ENCODE measurements around the gene ALDH4A1.

Gene ALDH4A1

GRCh38 chr1:18902523-18903290 lies at the start of gene ALDH4A1:
Gene ALDH4A1, minus strand, starts transcription at chr1:18902555. Its CDS starts 32 bp downstream, at chr1:18902523.
- no peaks in the 10 kb centered on the region for H3K27me3 ChIP-seq (replicated peaks; ENCODE audit: control insufficient read depth, insufficient read depth, low read length)
- H3K4me1 ChIP-seq (ENCODE audit: control insufficient read depth, insufficient read depth, low read length) = peaks cover 29% of the 10 kb centered on the region
- peak; percentile 99 for DNase-seq (ENCODE audit: low read depth)
- no peaks in the 10 kb centered on the region for H3K9me3 ChIP-seq (ENCODE audit: control insufficient read depth, low read length)
- peaks cover 3% of the 10 kb centered on the region for H3K36me3 ChIP-seq (ENCODE audit: control insufficient read depth, insufficient read depth, low read length, severe bottlenecking)
- H3K4me3 ChIP-seq (ENCODE audit: low read length) = peak within 1 kb of the TSS; percentile 96
- H3K9ac ChIP-seq (ENCODE audit: low read length) = peak within 1 kb of the TSS; percentile 93

- Histone ChIP-seq H3K36me3 (ENCODE audit: control insufficient read depth, insufficient read depth, low read length, severe bottlenecking) (no peaks in the 10 kb centered on the region), H3K27me3 (replicated peaks; ENCODE audit: control insufficient read depth, insufficient read depth, low read length) (no peaks in the 10 kb centered on the region), H3K9me3 (ENCODE audit: control insufficient read depth, low read length) (no peaks in the 10 kb centered on the region), H3K4me3 (ENCODE audit: low read length) (no peak overlapping the region), H3K4me1 (ENCODE audit: control insufficient read depth, insufficient read depth, low read length) (peaks cover 57% of the 10 kb centered on the region), H3K9ac (ENCODE audit: low read length) (peak overlapping the region; percentile 76)
- DNase-seq (ENCODE audit: low read depth) = no peak
These were observed 49.5 kb upstream of the ALDH4A1 start for GRCh38 chr1:18951818-18952391.

- Histone ChIP-seq H3K9me3 (ENCODE audit: control insufficient read depth, low read length) (no peaks in the 10 kb centered on the region), H3K9ac (ENCODE audit: low read length) (peak overlapping the region; percentile 76), H3K27me3 (replicated peaks; ENCODE audit: control insufficient read depth, insufficient read depth, low read length) (no peaks in the 10 kb centered on the region), H3K36me3 (ENCODE audit: control insufficient read depth, insufficient read depth, low read length, severe bottlenecking) (no peaks in the 10 kb centered on the region), H3K4me3 (ENCODE audit: low read length) (no peak overlapping the region), H3K4me1 (ENCODE audit: control insufficient read depth, insufficient read depth, low read length) (peaks cover 60% of the 10 kb centered on the region)
- no peak for DNase-seq (ENCODE audit: low read depth)
These were observed 49.1 kb upstream of the ALDH4A1 start for GRCh38 chr1:18951416-18951815.

- peak overlapping the region; percentile 76 for H3K9ac ChIP-seq (ENCODE audit: low read length)
- H3K9me3 ChIP-seq (ENCODE audit: control insufficient read depth, low read length) = no peaks in the 10 kb centered on the region
- H3K36me3 ChIP-seq (ENCODE audit: control insufficient read depth, insufficient read depth, low read length, severe bottlenecking) = no peaks in the 10 kb centered on the region
- H3K4me1 ChIP-seq (ENCODE audit: control insufficient read depth, insufficient read depth, low read length) = peaks cover 60% of the 10 kb centered on the region
- no peaks in the 10 kb centered on the region for H3K27me3 ChIP-seq (replicated peaks; ENCODE audit: control insufficient read depth, insufficient read depth, low read length)
- H3K4me3 ChIP-seq (ENCODE audit: low read length) = peak overlapping the region; percentile 72
- DNase-seq (ENCODE audit: low read depth) = no peak
These were observed 48.2 kb upstream of the ALDH4A1 start for GRCh38 chr1:18950401-18951026.

GRCh38 chr1:18949686-18950400 lies 47.5 kb upstream of the ALDH4A1 start:
- no peaks in the 10 kb centered on the region for H3K27me3 ChIP-seq (replicated peaks; ENCODE audit: control insufficient read depth, insufficient read depth, low read length)
- peak; percentile 68 for DNase-seq (ENCODE audit: low read depth)
- H3K36me3 ChIP-seq (ENCODE audit: control insufficient read depth, insufficient read depth, low read length, severe bottlenecking) = no peaks in the 10 kb centered on the region
- H3K4me1 ChIP-seq (ENCODE audit: control insufficient read depth, insufficient read depth, low read length) = peaks cover 63% of the 10 kb centered on the region
- H3K4me3 ChIP-seq (ENCODE audit: low read length) = peak overlapping the region; percentile 72
- peak overlapping the region; percentile 76 for H3K9ac ChIP-seq (ENCODE audit: low read length)
- H3K9me3 ChIP-seq (ENCODE audit: control insufficient read depth, low read length) = no peaks in the 10 kb centered on the region

- H3K9ac ChIP-seq (ENCODE audit: low read length) = peak overlapping the region; percentile 76
- peak overlapping the region; percentile 72 for H3K4me3 ChIP-seq (ENCODE audit: low read length)
- no peaks in the 10 kb centered on the region for H3K27me3 ChIP-seq (replicated peaks; ENCODE audit: control insufficient read depth, insufficient read depth, low read length)
- no peaks in the 10 kb centered on the region for H3K9me3 ChIP-seq (ENCODE audit: control insufficient read depth, low read length)
- H3K4me1 ChIP-seq (ENCODE audit: control insufficient read depth, insufficient read depth, low read length) = peaks cover 56% of the 10 kb centered on the region
- H3K36me3 ChIP-seq (ENCODE audit: control insufficient read depth, insufficient read depth, low read length, severe bottlenecking) = no peaks in the 10 kb centered on the region
- peak; percentile 65 for DNase-seq (ENCODE audit: low read depth)
These were observed 46.7 kb upstream of the ALDH4A1 start for GRCh38 chr1:18948913-18949685.

- Histone ChIP-seq H3K4me3 (ENCODE audit: low read length) (no peak overlapping the region), H3K9me3 (ENCODE audit: control insufficient read depth, low read length) (no peaks in the 10 kb centered on the region), H3K4me1 (ENCODE audit: control insufficient read depth, insufficient read depth, low read length) (peaks cover 52% of the 10 kb centered on the region), H3K36me3 (ENCODE audit: control insufficient read depth, insufficient read depth, low read length, severe bottlenecking) (no peaks in the 10 kb centered on the region), H3K27me3 (replicated peaks; ENCODE audit: control insufficient read depth, insufficient read depth, low read length) (no peaks in the 10 kb centered on the region), H3K9ac (ENCODE audit: low read length) (peak overlapping the region; percentile 76)
- DNase-seq (ENCODE audit: low read depth) = peak; percentile 51
These were observed 45.9 kb upstream of the ALDH4A1 start for GRCh38 chr1:18948048-18948912.

- no peaks in the 10 kb centered on the region for H3K36me3 ChIP-seq (ENCODE audit: control insufficient read depth, insufficient read depth, low read length, severe bottlenecking)
- no peak overlapping the region for H3K4me3 ChIP-seq (ENCODE audit: low read length)
- peak overlapping the region; percentile 42 for H3K9ac ChIP-seq (ENCODE audit: low read length)
- H3K27me3 ChIP-seq (replicated peaks; ENCODE audit: control insufficient read depth, insufficient read depth, low read length) = no peaks in the 10 kb centered on the region
- no peak for DNase-seq (ENCODE audit: low read depth)
- no peaks in the 10 kb centered on the region for H3K9me3 ChIP-seq (ENCODE audit: control insufficient read depth, low read length)
- peaks cover 54% of the 10 kb centered on the region for H3K4me1 ChIP-seq (ENCODE audit: control insufficient read depth, insufficient read depth, low read length)
These were observed 45.2 kb upstream of the ALDH4A1 start for GRCh38 chr1:18947570-18947969.

GRCh38 chr1:18946550-18947381 lies 44.4 kb upstream of the ALDH4A1 start:
- Histone ChIP-seq H3K27me3 (replicated peaks; ENCODE audit: control insufficient read depth, insufficient read depth, low read length) (no peaks in the 10 kb centered on the region), H3K4me1 (ENCODE audit: control insufficient read depth, insufficient read depth, low read length) (peaks cover 58% of the 10 kb centered on the region), H3K4me3 (ENCODE audit: low read length) (no peak overlapping the region), H3K9ac (ENCODE audit: low read length) (peak overlapping the region; percentile 42), H3K9me3 (ENCODE audit: control insufficient read depth, low read length) (no peaks in the 10 kb centered on the region), H3K36me3 (ENCODE audit: control insufficient read depth, insufficient read depth, low read length, severe bottlenecking) (no peaks in the 10 kb centered on the region)
- DNase-seq (ENCODE audit: low read depth) = no peak
